H1 (cell line): ENCODE results near the gene LRTM2. TPM values are rescaled to one million over a fixed set of nuclear protein-coding genes. Genes with fewer than 3 reads are reported as not detected.

Source experiments
- CTCF ChIA-PET: fragments of 300-600 bp; sonication (Branson Sonifier 250); formaldehyde crosslinking; loops from one replicate; lab custom pipeline; 2021; ENCODE audit not compliant: partially characterized antibody; lab: Charles Lee
- POLR2A ChIA-PET: fragments of 300-600 bp; sonication (Branson Sonifier 250); formaldehyde crosslinking; loops from one replicate; lab custom pipeline; 2021; ENCODE audit warnings: inconsistent platforms; ENCODE audit not compliant: partially characterized antibody; lab: Charles Lee
- DNase-seq, 2 experiments: peaks; one replicate each; pipeline versions ENCODE4 v3.0.0 to v3.0.0-alpha.2; 2010 to 2022; ENCODE audit warnings: low spot score in 2 of 2, low read depth in 1 of 2, mixed read lengths in 1 of 2
- FAIRE-seq: peaks from 2 replicates; lab custom pipeline; 2011; peaks lifted over from hg19 to GRCh38; lab: Jason Lieb, UNC
- H2AFZ ChIP-seq: 2 replicates; pipeline ENCODE4 v1.8.1; 2012; ENCODE audit warnings: low read length, inconsistent platforms
- H2AK5ac ChIP-seq: 2 replicates; pipeline ENCODE4 v1.6.1; 2013; ENCODE audit warnings: low read depth, low read length
- H2BK120ac ChIP-seq: replicated peaks from 2 replicates; pipeline ENCODE3; 2013; ENCODE audit warnings: low read depth, low read length, inconsistent platforms
- H2BK12ac ChIP-seq: 2 replicates; pipeline ENCODE4 v1.6.1; 2013; ENCODE audit warnings: low read depth, low read length
- H2BK15ac ChIP-seq: 2 replicates; pipeline ENCODE4 v1.6.1; 2013; ENCODE audit warnings: low read length
- H2BK20ac ChIP-seq: 2 replicates; pipeline ENCODE4 v1.6.1; 2013; ENCODE audit warnings: low read length
- H2BK5ac ChIP-seq: 2 replicates; pipeline ENCODE4 v1.6.1; 2013; ENCODE audit warnings: low read depth, low read length
- H3K14ac ChIP-seq: 2 replicates; pipeline ENCODE4 v1.6.1; 2013; ENCODE audit warnings: inconsistent platforms; ENCODE audit not compliant: insufficient read length
- H3K18ac ChIP-seq: 2 replicates; pipeline ENCODE4 v1.6.1; 2013; ENCODE audit warnings: low read length; ENCODE audit errors: extremely low read depth
- H3K23ac ChIP-seq: 2 replicates; pipeline ENCODE4 v1.6.1; 2013; ENCODE audit warnings: inconsistent platforms; ENCODE audit not compliant: insufficient read length
- H3K23me2 ChIP-seq: 2 replicates; pipeline ENCODE4 v1.6.1; 2013; ENCODE audit warnings: low read depth, low read length
- H3K27ac ChIP-seq: 2 replicates; pipeline ENCODE4 v1.6.1; 2011; ENCODE audit warnings: low read depth, low read length, inconsistent platforms
- H3K27me3 ChIP-seq, 4 experiments: replicated peaks in 1 of 4; 1 replicate in 1 of 4; 2 replicates in 3 of 4; pipeline versions ENCODE4 v1.6.1 to v1.8.1; 2011 to 2013; ENCODE audit warnings: low read length in 3 of 4, mild to moderate bottlenecking in 3 of 4, inconsistent platforms in 2 of 4, mixed read lengths in 2 of 4, moderate library complexity in 1 of 4; ENCODE audit not compliant: control insufficient read depth in 3 of 4, insufficient read depth in 3 of 4; ENCODE audit errors: extremely low read depth in 1 of 4
- H3K36me3 ChIP-seq, 4 experiments: 2 replicates each; pipeline versions ENCODE4 v1.6.1 to v1.8.1; 2011 to 2013; ENCODE audit warnings: mild to moderate bottlenecking in 4 of 4, low read length in 3 of 4, moderate library complexity in 2 of 4, control low read depth in 1 of 4, inconsistent platforms in 1 of 4; ENCODE audit not compliant: insufficient read depth in 4 of 4, control insufficient read depth in 2 of 4
- H3K4ac ChIP-seq: replicated peaks from 2 replicates; pipeline ENCODE3; 2013; ENCODE audit warnings: low read length, low read depth, mixed read lengths, inconsistent platforms; ENCODE audit not compliant: insufficient read length
- H3K4me1 ChIP-seq, 4 experiments: replicated peaks in 1 of 4; 1 replicate in 1 of 4; 2 replicates in 3 of 4; pipeline versions ENCODE4 v1.6.1 to v1.8.1; 2011 to 2013; ENCODE audit warnings: low read length in 3 of 4, inconsistent platforms in 2 of 4, mixed read lengths in 1 of 4; ENCODE audit not compliant: insufficient read depth in 4 of 4, control insufficient read depth in 3 of 4
- H3K4me2 ChIP-seq, 2 experiments: 2 replicates each; pipeline versions ENCODE4 v1.6.1 to v1.8.1; 2011 to 2013; ENCODE audit warnings: low read depth in 2 of 2, low read length in 2 of 2, control low read depth in 1 of 2, inconsistent platforms in 1 of 2, mild to moderate bottlenecking in 1 of 2; ENCODE audit not compliant: insufficient read depth in 1 of 2
- H3K4me3 ChIP-seq, 4 experiments: fragments of 200-600, 300-600 bp in 1 of 4; sonication (generic), shearing (Covaris generic), sonication (Bioruptor Twin) in 1 of 4; 2 replicates each; pipeline versions ENCODE4 v1.5.1 to v1.8.1; 2011 to 2016; ENCODE audit warnings: low read length in 4 of 4, low read depth in 3 of 4, control low read depth in 2 of 4, inconsistent platforms in 2 of 4, mild to moderate bottlenecking in 2 of 4, mixed read lengths in 1 of 4, moderate library complexity in 1 of 4; ENCODE audit not compliant: insufficient read depth in 2 of 4; ENCODE audit errors: extremely low read depth in 1 of 4
- H3K56ac ChIP-seq: replicated peaks from 2 replicates; pipeline ENCODE3; 2013; ENCODE audit warnings: low read depth, mild to moderate bottlenecking, mixed read lengths, low read length, inconsistent platforms; ENCODE audit not compliant: insufficient read length
- H3K79me1 ChIP-seq: 2 replicates; pipeline ENCODE4 v1.6.1; 2013; ENCODE audit warnings: low read depth, low read length, control low read depth
- H3K79me2 ChIP-seq, 2 experiments: 2 replicates each; pipeline versions ENCODE4 v1.6.1 to v1.8.1; 2012 to 2013; ENCODE audit warnings: low read length in 2 of 2, mild to moderate bottlenecking in 2 of 2, inconsistent platforms in 1 of 2; ENCODE audit not compliant: insufficient read depth in 2 of 2, control insufficient read depth in 1 of 2
- H3K9ac ChIP-seq, 4 experiments: replicated peaks in 1 of 4; 1 replicate in 1 of 4; 2 replicates in 3 of 4; pipeline versions ENCODE4 v1.6.1 to v1.8.1; 2011 to 2013; ENCODE audit warnings: low read depth in 3 of 4, low read length in 3 of 4, control low read depth in 2 of 4, mild to moderate bottlenecking in 2 of 4, moderate library complexity in 2 of 4, inconsistent platforms in 1 of 4; ENCODE audit errors: extremely low read depth in 1 of 4
- H3K9me3 ChIP-seq, 2 experiments: 2 replicates each; pipeline versions ENCODE4 v1.6.1 to v1.8.1; 2012 to 2013; ENCODE audit warnings: mild to moderate bottlenecking in 2 of 2, moderate library complexity in 2 of 2, control low read depth in 1 of 2, inconsistent platforms in 1 of 2, low read depth in 1 of 2, low read length in 1 of 2, mixed read lengths in 1 of 2; ENCODE audit not compliant: insufficient read depth in 2 of 2
- H4K20me1 ChIP-seq, 2 experiments: replicated peaks in 1 of 2; 2 replicates each; pipeline versions ENCODE3 to v1.8.1; 2011 to 2013; ENCODE audit warnings: inconsistent platforms in 2 of 2, low read length in 2 of 2, mild to moderate bottlenecking in 1 of 2; ENCODE audit not compliant: insufficient read depth in 2 of 2, control insufficient read depth in 1 of 2
- H4K5ac ChIP-seq: 2 replicates; pipeline ENCODE4 v1.6.1; 2013; ENCODE audit warnings: low read length, low read depth, mixed read lengths, inconsistent platforms; ENCODE audit not compliant: insufficient read length
- H4K8ac ChIP-seq: 2 replicates; pipeline ENCODE4 v1.8.0; 2013; ENCODE audit warnings: mild to moderate bottlenecking, moderate library complexity, low read length, inconsistent platforms; ENCODE audit not compliant: insufficient read depth; ENCODE audit errors: extremely low read depth
- H4K91ac ChIP-seq: replicated peaks from 2 replicates; pipeline ENCODE3; 2013; ENCODE audit warnings: low read length, mixed read lengths, inconsistent platforms; ENCODE audit not compliant: insufficient read length
- CREB1 ChIP-seq: IDR thresholded peaks from 2 replicates; pipeline ENCODE4 v1.6.1; 2012; ENCODE audit warnings: inconsistent platforms
- CTBP2 ChIP-seq: IDR thresholded peaks from 2 replicates; pipeline ENCODE4 v1.7.0; 2011; ENCODE audit warnings: borderline replicate concordance, mild to moderate bottlenecking, moderate library complexity, mixed read lengths, low read length; ENCODE audit not compliant: insufficient read depth, insufficient read length
- GTF2F1 ChIP-seq: IDR thresholded peaks from 2 replicates; pipeline ENCODE4 v1.6.1; 2012; ENCODE audit warnings: low read depth, low read length, improper control_type of control experiment, borderline replicate concordance
- KDM5A ChIP-seq: fragments of 200-600 bp; IDR thresholded peaks from 2 replicates; pipeline ENCODE4 v1.7.1; 2012; ENCODE audit warnings: mild to moderate bottlenecking, low read length, inconsistent platforms, mixed read lengths
- POU5F1 ChIP-seq: IDR thresholded peaks from 2 replicates; pipeline ENCODE4 v1.6.1; 2011; ENCODE audit warnings: low read depth, mild to moderate bottlenecking, low read length, moderate library complexity
- SAP30 ChIP-seq: fragments of 300-600 bp; sonication (generic); IDR thresholded peaks from 2 replicates; pipeline ENCODE4 v1.7.1; 2012; ENCODE audit warnings: low read length, moderate library complexity, mild to moderate bottlenecking, inconsistent platforms; ENCODE audit not compliant: insufficient read depth, insufficient replicate concordance
- TBP ChIP-seq: IDR thresholded peaks from 2 replicates; pipeline ENCODE4 v1.6.1; 2011; ENCODE audit warnings: low read depth, low read length, improper control_type of control experiment
- WGBS, 2 experiments: shearing (Covaris generic) in 1 of 2; methylation state at CpG; one replicate each; pipeline versions ENCODE4 v1.1.6 to v1.1.7; 2013 to 2015; ENCODE audit warnings: low lambda C conversion rate in 2 of 2, mixed read lengths in 2 of 2, inconsistent platforms in 1 of 2, low coverage in 1 of 2, missing lambda C conversion rate in 1 of 2; ENCODE audit not compliant: insufficient replicate concordance in 2 of 2, insufficient coverage in 1 of 2, insufficient read length in 1 of 2; ENCODE audit errors: extremely low coverage in 1 of 2, missing lambda C conversion rate in 1 of 2; 5-methylcytosine and 5-hydroxymethylcytosine counted together
- polyA plus RNA-seq, 7 experiments: library from polyadenylated mRNA; depleted of rRNA in 3 of 7; stranded (reverse) in 5 of 7; unstranded in 2 of 7; fragments of >200 nt in 5 of 7; fragments of 200-250 nt in 2 of 7; gene quantifications; 1 replicate in 5 of 7; 2 replicates in 1 of 7; 4 replicates in 1 of 7; pipeline versions ENCODE4 v1.2.1 to v1.2.3, GENCODE V29; 2011 to 2013; ENCODE audit warnings: missing spikeins in 2 of 7, mixed read lengths in 2 of 7
- total RNA-seq: library from RNA; stranded (reverse); fragmentation: NEBNext Ultra II Directional; extraction: Animal tissue kit (Norgen Biotek cat#: 25700); gene quantifications from 2 replicates; pipeline ENCODE4 v1.2.1, GENCODE V29; 2021
- TF ChIP-seq, protein P1 (sequence below): IDR thresholded peaks from 2 replicates; pipeline ENCODE4 v1.6.1; 2011; ENCODE audit warnings: low read length, improper control_type of control experiment

The LRTM2 gene
- total and polyA plus RNA-seq, 2 of the 8 experiments (the other 6 are each of a cell fraction or from before 2014, with no cell fraction given): 0.06 TPM; not detected in 1

DNA sequence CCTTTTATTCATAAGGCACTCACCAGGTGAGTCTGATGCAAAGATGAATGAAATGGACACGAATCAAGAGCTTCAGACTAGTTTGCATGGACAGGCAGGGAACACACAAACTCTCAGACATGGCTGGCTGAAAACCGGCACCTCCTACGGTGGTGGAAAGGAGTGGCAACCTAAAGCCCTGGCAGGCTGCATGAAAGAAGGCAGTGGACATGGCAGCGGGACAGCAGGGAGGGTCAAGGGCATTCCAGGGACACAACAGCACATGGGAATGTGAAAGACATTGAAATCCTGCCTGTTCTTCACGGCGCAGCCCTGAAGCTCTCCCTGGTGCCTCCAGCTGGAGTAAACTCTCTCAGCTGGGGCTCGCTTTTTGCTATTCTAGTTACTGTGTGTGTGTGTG lies 16.6 kb upstream of the LRTM2 start:
- Histone ChIP-seq H2BK15ac (no peak overlapping the region), H2BK20ac (no peak overlapping the region), H2BK120ac (no peak overlapping the region), H3K4me2 (no peak overlapping the region), H3K27ac (no peak overlapping the region), H3K4me1 (peaks cover 0 to 4% (median 0%) of the 10 kb centered on the region in 4 experiments; a peak in 2 of 7 replicates), H3K79me2 (no peaks in the 10 kb centered on the region), H2BK5ac (no peak overlapping the region), H3K23ac (no peak overlapping the region), H3K4ac (no peak overlapping the region), H2AFZ (no peak overlapping the region), H3K14ac (no peak overlapping the region), H3K4me3 (no peak overlapping the region), H3K9ac (no peak overlapping the region), H3K56ac (no peak overlapping the region), H3K27me3 (no peaks in the 10 kb centered on the region), H2AK5ac (no peak overlapping the region), H3K18ac (no peak overlapping the region), H4K8ac (0 out of 2 replicates have a peak overlapping the region, but pooled peaks have one; percentile 54), H2BK12ac (peak overlapping the region; percentile 18; the same call in 1 of the 2 replicates), H4K91ac (no peak overlapping the region), H4K5ac (no peak overlapping the region), H4K20me1 (no peaks in the 10 kb centered on the region), H3K36me3 (no peaks in the 10 kb centered on the region), H3K79me1 (no peaks in the 10 kb centered on the region), H3K9me3 (no peaks in the 10 kb centered on the region), H3K23me2 (no peaks in the 10 kb centered on the region)
- no peak for DNase-seq
- ChIA-PET POLR2A (no interaction called here), CTCF (interaction anchor here (1.0 to 1.4 kb wide), 4 partner anchors 13 to 136 kb away, joined by 3 to 7 read pairs (median 4); no protein-coding TSS in a partner anchor)
- 83% methylated on average over 7 of the region's 7 CpGs; no CpG with 5 or more reads in 1 of the 2 experiments for WGBS, 2 experiments
- FAIRE-seq: no peak
- no peak for TF ChIP-seq TBP
- TF ChIP-seq KDM5A: no peak
- TF ChIP-seq SAP30: no peak
- no peak for TF ChIP-seq CTBP2
- no peak for TF ChIP-seq POU5F1
- TF ChIP-seq, protein P1, sequence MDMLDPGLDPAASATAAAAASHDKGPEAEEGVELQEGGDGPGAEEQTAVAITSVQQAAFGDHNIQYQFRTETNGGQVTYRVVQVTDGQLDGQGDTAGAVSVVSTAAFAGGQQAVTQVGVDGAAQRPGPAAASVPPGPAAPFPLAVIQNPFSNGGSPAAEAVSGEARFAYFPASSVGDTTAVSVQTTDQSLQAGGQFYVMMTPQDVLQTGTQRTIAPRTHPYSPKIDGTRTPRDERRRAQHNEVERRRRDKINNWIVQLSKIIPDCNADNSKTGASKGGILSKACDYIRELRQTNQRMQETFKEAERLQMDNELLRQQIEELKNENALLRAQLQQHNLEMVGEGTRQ: no peak
- TF ChIP-seq GTF2F1: no peak
- TF ChIP-seq CREB1: no peak
